Endothelial cell of umbilical vein (primary cell): ENCODE data around the gene NPLOC4. TPM values are rescaled to one million over a fixed set of nuclear protein-coding genes. Genes with fewer than 3 reads are reported as not detected.

Experiments
- BruUV-seq: library from RNA; stranded (reverse); fragments of 400-500 nt; replicated peaks from 2 replicates; lab custom pipeline; 2021; lab: Mats Ljungman, UMichigan
- CTCF ChIA-PET: fragments of 300-600, 350-600 bp; sonication (Branson Sonifier 250); formaldehyde crosslinking; loops from one replicate; lab custom pipeline; 2021; ENCODE audit warnings: antibody characterized with exemption, inconsistent platforms; lab: Charles Lee
- POLR2A ChIA-PET: fragments of 300-600, 350-600 bp; sonication (Branson Sonifier 250); formaldehyde crosslinking; loops from one replicate; lab custom pipeline; 2021; ENCODE audit warnings: antibody characterized with exemption, inconsistent platforms; lab: Charles Lee
- DNase-seq: peaks from one replicate; pipeline ENCODE4 v3.0.0-alpha.2; 2011; ENCODE audit warnings: low read depth, low spot score
- FAIRE-seq: peaks from 2 replicates; lab custom pipeline; 2011; peaks lifted over from hg19 to GRCh38; lab: Jason Lieb, UNC
- H2AFZ ChIP-seq: 2 replicates; pipeline ENCODE4 v1.6.0; 2012; ENCODE audit warnings: low read depth, low read length, control low read depth, inconsistent platforms
- H3K27ac ChIP-seq: 2 replicates; pipeline ENCODE4 v1.5.1; 2011; ENCODE audit warnings: low read depth, mild to moderate bottlenecking, control low read depth, low read length, moderate library complexity; ENCODE audit not compliant: insufficient read depth
- H3K27me3 ChIP-seq, 2 experiments: 2 replicates each; pipeline versions ENCODE4 v1.6.0 to v1.6.1; 2011; ENCODE audit warnings: low read length in 2 of 2, mixed read lengths in 1 of 2; ENCODE audit not compliant: control insufficient read depth in 2 of 2, insufficient read depth in 2 of 2
- H3K36me3 ChIP-seq, 2 experiments: 2 replicates in 1 of 2; 3 replicates in 1 of 2; pipeline ENCODE4 v1.5.1; 2011; ENCODE audit warnings: low read length in 2 of 2, mild to moderate bottlenecking in 1 of 2, moderate library complexity in 1 of 2; ENCODE audit not compliant: control insufficient read depth in 2 of 2, insufficient read depth in 2 of 2; ENCODE audit errors: extremely low read depth in 1 of 2
- H3K4me1 ChIP-seq: 3 replicates; pipeline ENCODE4 v1.5.1; 2011; ENCODE audit warnings: mild to moderate bottlenecking, low read length; ENCODE audit not compliant: control insufficient read depth, insufficient read depth; ENCODE audit errors: extremely low read depth
- H3K4me2 ChIP-seq: 2 replicates; pipeline ENCODE4 v1.6.1; 2011; ENCODE audit warnings: low read length, control low read depth, mixed read lengths; ENCODE audit not compliant: insufficient read depth
- H3K4me3 ChIP-seq, 3 experiments: fragments of 200-600 bp in 1 of 3; sonication (generic), shearing (Covaris generic) in 1 of 3; replicated peaks in 1 of 3; 2 replicates each; pipeline ENCODE4 v1.5.1; 2011 to 2016; ENCODE audit warnings: control low read depth in 3 of 3, low read length in 3 of 3, mild to moderate bottlenecking in 2 of 3, inconsistent platforms in 1 of 3, low read depth in 1 of 3, moderate library complexity in 1 of 3; ENCODE audit not compliant: insufficient read depth in 1 of 3
- H3K79me2 ChIP-seq: 2 replicates; pipeline ENCODE4 v1.6.0; 2012; ENCODE audit warnings: low read length, inconsistent platforms; ENCODE audit not compliant: control insufficient read depth, insufficient read depth
- H3K9ac ChIP-seq: replicated peaks from 2 replicates; pipeline ENCODE3; 2011; ENCODE audit warnings: low read length, control low read depth; ENCODE audit not compliant: insufficient read depth; ENCODE audit errors: extremely low read depth
- H3K9me1 ChIP-seq: replicated peaks from 3 replicates; pipeline ENCODE4 v1.6.0; 2011; ENCODE audit warnings: mild to moderate bottlenecking, low read length; ENCODE audit not compliant: control insufficient read depth, insufficient read depth; ENCODE audit errors: extremely low read depth
- H3K9me3 ChIP-seq: replicated peaks from 2 replicates; pipeline ENCODE4 v1.5.1; 2012; ENCODE audit warnings: low read length, inconsistent platforms; ENCODE audit not compliant: control insufficient read depth, insufficient read depth
- H4K20me1 ChIP-seq: replicated peaks from 2 replicates; pipeline ENCODE3; 2011; ENCODE audit warnings: mild to moderate bottlenecking, low read length; ENCODE audit not compliant: control insufficient read depth, insufficient read depth; ENCODE audit errors: extremely low read depth
- EZH2 ChIP-seq: IDR thresholded peaks from 2 replicates; pipeline ENCODE4 v1.6.1; 2012; ENCODE audit warnings: borderline replicate concordance, low read depth, mild to moderate bottlenecking, moderate library complexity, low read length, inconsistent platforms; ENCODE audit not compliant: severe bottlenecking
- FOS ChIP-seq: IDR thresholded peaks from 2 replicates; pipeline ENCODE4 v1.6.1; 2011; ENCODE audit warnings: mild to moderate bottlenecking, low read length, moderate library complexity, borderline replicate concordance; ENCODE audit not compliant: insufficient read depth
- GATA2 ChIP-seq: IDR thresholded peaks from 2 replicates; pipeline ENCODE4 v1.7.0; 2011; ENCODE audit warnings: low read depth, mild to moderate bottlenecking, moderate library complexity, mixed read lengths, low read length; ENCODE audit not compliant: insufficient read length, insufficient read depth
- JUN ChIP-seq: IDR thresholded peaks from 2 replicates; pipeline ENCODE4 v1.6.1; 2011; ENCODE audit warnings: borderline replicate concordance, low read depth; ENCODE audit not compliant: insufficient read length, insufficient read depth
- MYC ChIP-seq: IDR thresholded peaks from one replicate; pipeline ENCODE4 v1.6.1; 2011; ENCODE audit warnings: mild to moderate bottlenecking, low read depth, low read length
- POLR2A ChIP-seq: IDR thresholded peaks from 2 replicates; pipeline ENCODE4 v1.6.1; 2012; ENCODE audit warnings: low read depth, mild to moderate bottlenecking, control low read depth, low read length
- POLR2AphosphoS5 ChIP-seq: IDR thresholded peaks from 2 replicates; pipeline ENCODE4 v1.6.1; 2012; ENCODE audit warnings: low read depth, mild to moderate bottlenecking, control low read depth, low read length, moderate library complexity; ENCODE audit not compliant: insufficient read depth
- dilution Hi-C: fragments of 300-500 bp; cut with MboI; formaldehyde crosslinking; loops from one replicate; pipeline ENCODE4 v1.15.0; 2019; ENCODE audit warnings: low sequenced_read_pairs; ENCODE audit not compliant: extremely low pct_ligation_motif_present
- intact Hi-C: fragments of 100-400 bp; cut with micrococcal nuclease; formaldehyde crosslinking; loops from one replicate; pipeline ENCODE4 v1.10.0; 2022
- polyA plus RNA-seq, 4 experiments: library from polyadenylated mRNA; depleted of rRNA in 3 of 4; stranded (reverse) in 3 of 4; unstranded in 1 of 4; fragments of >200 nt; gene quantifications; 2 replicates each; pipeline versions ENCODE4 v1.2.1 to v1.2.3, GENCODE V29; 2011 to 2012; ENCODE audit warnings: missing spikeins in 1 of 4
- total RNA-seq: library from RNA; stranded (reverse); gene quantifications from 2 replicates; pipeline ENCODE4 v1.2.3, GENCODE V29; 2021
- TF ChIP-seq, protein P1 (sequence below): IDR thresholded peaks from 2 replicates; pipeline ENCODE4 v1.6.1; 2011; ENCODE audit not compliant: insufficient read depth, insufficient read length
- TF ChIP-seq, protein P2 (sequence below), 2 donors: IDR thresholded peaks; 1 replicate in 1 of 2; 2 replicates in 1 of 2; pipeline ENCODE4 v1.5.1; 2011; ENCODE audit warnings: low read length in 2 of 2, mild to moderate bottlenecking in 2 of 2, moderate library complexity in 2 of 2, control low read depth in 1 of 2, inconsistent platforms in 1 of 2, low read depth in 1 of 2; ENCODE audit not compliant: insufficient read depth in 1 of 2; ENCODE audit errors: extremely low read depth in 1 of 2

Gene NPLOC4
- total and polyA plus RNA-seq, 2 donors (not counting 3 experiments of a cell fraction or from before 2014, with no cell fraction given): 150 to 175 TPM

DNA sequence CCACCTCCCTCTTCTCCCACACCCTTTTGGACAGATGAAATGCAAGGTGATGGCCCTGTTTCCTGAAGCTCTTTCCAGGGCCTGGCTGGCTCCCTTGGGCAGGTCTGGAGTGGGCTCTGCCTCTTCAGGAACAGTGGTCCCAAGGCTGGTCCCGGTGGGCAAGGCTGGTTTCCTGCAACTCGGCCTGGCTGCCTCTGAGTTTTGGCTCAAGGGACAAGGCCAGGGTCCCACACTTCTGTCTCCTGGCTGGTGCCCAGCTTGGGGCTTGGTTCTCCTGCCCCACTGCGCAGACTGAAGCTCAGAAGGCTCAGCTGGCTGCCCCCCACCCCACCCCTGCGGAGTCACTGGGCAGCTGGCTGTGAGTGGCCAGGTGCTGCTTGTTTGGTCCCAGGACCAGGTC lies 120.5 kb downstream of the NPLOC4 start:
- ChIA-PET CTCF (no interaction called here), POLR2A (no interaction called here)
- Histone ChIP-seq H4K20me1 (no peaks in the 10 kb centered on the region), H3K4me2 (peak overlapping the region; percentile 94), H3K27ac (no peak overlapping the region), H3K4me1 (peaks cover 35% of the 10 kb centered on the region), H3K9me1 (no peaks in the 10 kb centered on the region), H3K27me3 (no peaks in the 10 kb centered on the region), H2AFZ (no peak overlapping the region), H3K36me3 (peaks cover 0 to 4% of the 10 kb centered on the region in 2 experiments), H3K9ac (no peak overlapping the region), H3K4me3 (peak overlapping the region in 1 of 3 experiments; percentile 54), H3K79me2 (peaks cover 36% of the 10 kb centered on the region), H3K9me3 (no peaks in the 10 kb centered on the region)
- no peak for DNase-seq
- dilution Hi-C loops (no loop called here), intact Hi-C loops (no loop called here)
- no TSS peak for BruUV-seq
- FAIRE-seq: no peak
- TF ChIP-seq EZH2 (no peak), POLR2A (peak; percentile 13), POLR2AphosphoS5 (peak; percentile 13)

DNA sequence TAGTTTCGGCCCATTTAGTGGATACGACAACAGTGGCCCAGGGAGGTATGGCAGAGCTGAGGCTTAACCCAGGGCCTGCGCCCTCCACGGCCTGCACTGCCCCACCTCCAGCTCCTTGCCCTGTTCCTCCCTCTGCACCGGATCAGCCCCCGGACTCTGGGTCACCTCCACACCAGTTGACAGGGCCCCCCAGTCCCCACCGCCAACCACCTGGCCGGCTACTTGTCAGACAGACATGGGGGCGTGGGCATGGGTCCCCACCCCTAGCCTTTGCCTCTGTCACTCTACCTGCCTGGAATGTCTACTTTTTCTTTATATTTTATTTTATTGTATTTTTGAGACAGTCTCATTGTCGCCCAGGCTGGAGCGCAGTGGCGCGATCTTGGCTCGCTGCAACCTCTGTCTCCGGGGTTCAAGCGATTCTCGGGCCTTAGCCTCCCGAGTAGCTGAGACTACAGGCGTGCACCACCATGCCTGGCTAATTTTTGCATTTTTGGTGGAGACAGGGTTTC lies 121.3 kb downstream of the NPLOC4 start:
- ChIA-PET POLR2A (interaction anchor here (0.6 kb wide), 1 partner anchor 7 kb away, joined by 4 read pairs; no protein-coding TSS in a partner anchor), CTCF (interaction anchor here (0.6 to 0.9 kb wide), 2 partner anchors 118 to 261 kb away, joined by 3 read pairs; no protein-coding TSS in a partner anchor)
- Histone ChIP-seq H4K20me1 (no peaks in the 10 kb centered on the region), H3K9me3 (no peaks in the 10 kb centered on the region), H2AFZ (no peak overlapping the region), H3K4me2 (peak overlapping the region; percentile 94), H3K27ac (peak overlapping the region; percentile 52), H3K9me1 (no peaks in the 10 kb centered on the region), H3K36me3 (peaks cover 3 to 13% of the 10 kb centered on the region in 2 experiments), H3K27me3 (no peaks in the 10 kb centered on the region), H3K4me3 (peak overlapping the region; percentile 55 to 84 (median 77)), H3K9ac (peak overlapping the region; percentile 54), H3K4me1 (peaks cover 35% of the 10 kb centered on the region), H3K79me2 (peaks cover 45% of the 10 kb centered on the region)
- dilution Hi-C loops: no loop called here
- intact Hi-C loops: loop anchor here (1.0 to 2.0 kb wide), 2 partner anchors 38 to 121 kb away; partner anchors contain the start of gene BAHCC1
- no peak for FAIRE-seq
- DNase-seq: no peak
- TF ChIP-seq, protein P1, sequence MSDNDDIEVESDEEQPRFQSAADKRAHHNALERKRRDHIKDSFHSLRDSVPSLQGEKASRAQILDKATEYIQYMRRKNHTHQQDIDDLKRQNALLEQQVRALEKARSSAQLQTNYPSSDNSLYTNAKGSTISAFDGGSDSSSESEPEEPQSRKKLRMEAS: no peak
- TF ChIP-seq POLR2AphosphoS5: no peak
- TF ChIP-seq MYC: no peak
- TF ChIP-seq FOS: no peak
- TF ChIP-seq, protein P2, sequence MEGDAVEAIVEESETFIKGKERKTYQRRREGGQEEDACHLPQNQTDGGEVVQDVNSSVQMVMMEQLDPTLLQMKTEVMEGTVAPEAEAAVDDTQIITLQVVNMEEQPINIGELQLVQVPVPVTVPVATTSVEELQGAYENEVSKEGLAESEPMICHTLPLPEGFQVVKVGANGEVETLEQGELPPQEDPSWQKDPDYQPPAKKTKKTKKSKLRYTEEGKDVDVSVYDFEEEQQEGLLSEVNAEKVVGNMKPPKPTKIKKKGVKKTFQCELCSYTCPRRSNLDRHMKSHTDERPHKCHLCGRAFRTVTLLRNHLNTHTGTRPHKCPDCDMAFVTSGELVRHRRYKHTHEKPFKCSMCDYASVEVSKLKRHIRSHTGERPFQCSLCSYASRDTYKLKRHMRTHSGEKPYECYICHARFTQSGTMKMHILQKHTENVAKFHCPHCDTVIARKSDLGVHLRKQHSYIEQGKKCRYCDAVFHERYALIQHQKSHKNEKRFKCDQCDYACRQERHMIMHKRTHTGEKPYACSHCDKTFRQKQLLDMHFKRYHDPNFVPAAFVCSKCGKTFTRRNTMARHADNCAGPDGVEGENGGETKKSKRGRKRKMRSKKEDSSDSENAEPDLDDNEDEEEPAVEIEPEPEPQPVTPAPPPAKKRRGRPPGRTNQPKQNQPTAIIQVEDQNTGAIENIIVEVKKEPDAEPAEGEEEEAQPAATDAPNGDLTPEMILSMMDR (IDR thresholded peaks at IDR 0.05; ENCODE audit: extremely low read depth in 1 of 2, insufficient read depth in 1 of 2, low read depth in 1 of 2, low read length in 2 of 2): no peak
- TF ChIP-seq POLR2A: no peak
- TF ChIP-seq JUN: no peak
- no peak for TF ChIP-seq EZH2
- no peak for TF ChIP-seq GATA2
- no TSS peak for BruUV-seq
